Activated T-helper 17 cell treated with anti-CD3 and anti-CD28 coated beads, Interleukin-2, amount 50 U/mL, for 72 hours (primary cell): ENCODE results near the gene SRD5A1. TPM values are rescaled to one million over a fixed set of nuclear protein-coding genes. Genes with fewer than 3 reads are reported as not detected.
"Not testable (repeated sequence)": the region's sequence is repeated elsewhere in the genome, so short reads cannot be mapped to it uniquely, and the experiment has no call there.

Experiments used
- ATAC-seq: fragments of 150-1000 bp; cut with Tn5 transposase; replicated peaks from 2 replicates; pipeline ENCODE4 v1.10.0; 2021; ENCODE audit warnings: mild to moderate bottlenecking, moderate library complexity
- H3K27ac Mint-ChIP-seq: one replicate; pipeline ENCODE4 v1.8.0; 2022; ENCODE audit warnings: mixed read lengths
- H3K27me3 Mint-ChIP-seq: one replicate; pipeline ENCODE4 v1.8.0; 2022; ENCODE audit warnings: mixed read lengths
- H3K36me3 Mint-ChIP-seq: one replicate; pipeline ENCODE4 v1.8.0; 2022; ENCODE audit warnings: low read depth, mild to moderate bottlenecking, mixed read lengths
- H3K4me1 Mint-ChIP-seq: one replicate; pipeline ENCODE4 v1.8.0; 2022; ENCODE audit warnings: mixed read lengths
- H3K4me3 Mint-ChIP-seq: one replicate; pipeline ENCODE4 v1.8.0; 2022; ENCODE audit warnings: mild to moderate bottlenecking, mixed read lengths
- H3K9me3 Mint-ChIP-seq: one replicate; pipeline ENCODE4 v1.8.0; 2022; ENCODE audit warnings: mixed read lengths
- total RNA-seq, 2 donors: library from RNA; stranded (reverse); gene quantifications; one replicate each; pipeline ENCODE4 v1.2.3, GENCODE V29; 2022

SRD5A1 gene
- total RNA-seq, 2 donors from 2014 or later: 8.3 to 10.0 TPM

- H3K27ac Mint-ChIP-seq, ATAC-seq, H3K9me3 Mint-ChIP-seq, H3K4me1 Mint-ChIP-seq, H3K27me3 Mint-ChIP-seq, H3K4me3 Mint-ChIP-seq, H3K36me3 Mint-ChIP-seq: not testable (repeated sequence)
Observed at GRCh38 chr5:6645571-6646362, 12.5 kb downstream of the SRD5A1 start.

DNA sequence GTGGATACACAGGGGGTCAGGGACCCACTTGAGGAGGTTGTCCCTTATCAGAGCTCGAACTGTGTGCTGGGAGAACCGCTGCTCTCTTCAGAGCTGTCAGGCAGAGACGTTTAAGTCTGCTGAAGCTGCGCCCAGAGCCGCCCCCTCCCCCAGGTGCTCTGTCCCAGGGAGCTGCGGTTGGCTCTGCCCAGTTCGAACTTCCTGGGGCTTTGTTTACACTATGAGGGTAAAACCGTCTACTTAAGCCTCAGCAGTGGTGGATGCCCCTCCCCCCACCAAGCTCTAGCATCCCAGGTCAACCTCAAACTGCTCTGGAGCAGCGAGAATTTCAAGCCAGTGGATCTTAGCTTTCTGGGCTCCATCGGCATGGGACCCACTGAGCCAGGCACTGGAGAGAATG lies 15.9 kb downstream of the SRD5A1 start:
- H3K4me1 Mint-ChIP-seq: no peaks in the 10 kb centered on the region
- no peaks in the 10 kb centered on the region for H3K9me3 Mint-ChIP-seq
- no peak for ATAC-seq
- peaks cover 16% of the 10 kb centered on the region for H3K36me3 Mint-ChIP-seq
- H3K4me3 Mint-ChIP-seq: no peak overlapping the region
- no peak overlapping the region for H3K27ac Mint-ChIP-seq
- H3K27me3 Mint-ChIP-seq: no peaks in the 10 kb centered on the region

DNA sequence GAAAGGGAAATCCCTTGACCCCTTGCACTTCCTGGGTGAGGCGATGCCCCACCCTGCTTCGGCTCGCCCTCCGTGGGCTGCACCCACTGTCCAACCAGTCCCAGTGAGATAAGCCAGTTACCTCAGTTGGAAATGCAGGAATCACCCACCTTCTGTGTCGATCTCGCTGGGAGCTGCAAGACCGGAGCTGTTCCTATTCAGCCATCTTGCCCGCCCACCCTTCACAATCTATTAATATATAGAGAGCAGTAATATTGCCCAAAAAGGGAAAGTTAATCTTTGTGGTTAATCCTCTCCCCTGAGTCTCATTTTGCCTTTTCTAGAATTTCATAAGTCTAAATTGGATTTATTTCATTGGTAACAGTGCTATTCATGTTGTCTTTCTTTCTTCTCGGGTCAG lies 16.4 kb downstream of the SRD5A1 start:
- ATAC-seq: no peak
- Mint-ChIP-seq H3K36me3 (peaks cover 17% of the 10 kb centered on the region), H3K4me1 (no peaks in the 10 kb centered on the region), H3K9me3 (no peaks in the 10 kb centered on the region), H3K27me3 (no peaks in the 10 kb centered on the region), H3K4me3 (no peak overlapping the region), H3K27ac (no peak overlapping the region)

DNA sequence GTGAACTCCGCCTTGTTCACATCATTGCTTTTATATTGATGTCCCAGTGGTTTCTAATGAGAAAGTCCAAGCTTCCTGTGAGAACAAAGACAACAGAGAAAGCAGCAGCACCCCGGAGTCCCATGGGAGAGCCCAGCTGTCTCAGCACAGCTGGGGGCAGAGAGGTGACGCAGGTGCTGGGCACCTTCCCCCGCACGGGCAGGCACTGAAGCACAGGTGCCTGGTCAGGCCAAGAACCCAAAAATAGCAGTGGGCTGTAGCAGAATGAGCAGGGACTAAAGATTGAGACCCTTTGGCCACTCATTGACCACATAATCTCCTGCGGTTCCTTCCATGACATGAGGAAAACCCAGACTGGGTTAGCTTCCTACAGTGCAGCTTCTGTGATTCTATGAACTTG lies 18.8 kb downstream of the SRD5A1 start:
- H3K36me3 Mint-ChIP-seq: peaks cover 36% of the 10 kb centered on the region
- ATAC-seq: no peak
- no peaks in the 10 kb centered on the region for H3K27me3 Mint-ChIP-seq
- H3K27ac Mint-ChIP-seq: no peak overlapping the region
- no peaks in the 10 kb centered on the region for H3K4me1 Mint-ChIP-seq
- H3K4me3 Mint-ChIP-seq: no peak overlapping the region
- peaks cover 10% of the 10 kb centered on the region for H3K9me3 Mint-ChIP-seq

- H3K4me3 Mint-ChIP-seq: no peak overlapping the region
- peaks cover 10% of the 10 kb centered on the region for H3K9me3 Mint-ChIP-seq
- no peaks in the 10 kb centered on the region for H3K4me1 Mint-ChIP-seq
- no peak overlapping the region for H3K27ac Mint-ChIP-seq
- H3K36me3 Mint-ChIP-seq: peaks cover 54% of the 10 kb centered on the region
- no peaks in the 10 kb centered on the region for H3K27me3 Mint-ChIP-seq
- no peak for ATAC-seq
Observed at GRCh38 chr5:6655432-6655831, 22.2 kb downstream of the SRD5A1 start.

DNA sequence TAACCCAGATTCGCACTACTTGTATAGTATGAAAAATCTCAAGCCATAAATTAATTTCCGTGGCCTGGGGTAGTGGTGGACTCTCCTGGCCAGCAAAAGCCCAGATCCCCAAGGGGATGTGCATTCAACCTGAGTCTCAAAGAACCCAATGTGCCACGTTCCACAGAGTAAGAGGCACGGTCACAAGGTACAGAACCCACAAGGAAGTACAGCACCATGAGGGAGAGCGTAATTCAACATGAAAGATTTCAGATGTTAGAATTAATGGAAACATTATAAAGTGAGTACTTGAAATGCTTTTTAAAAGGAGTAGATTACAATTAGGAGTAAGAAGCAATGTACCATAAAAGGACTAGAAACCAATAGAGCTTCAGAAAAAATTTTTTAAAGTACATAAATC lies 23.4 kb downstream of the SRD5A1 start:
- H3K27me3 Mint-ChIP-seq: no peaks in the 10 kb centered on the region
- H3K27ac Mint-ChIP-seq: no peak overlapping the region
- H3K9me3 Mint-ChIP-seq: peaks cover 10% of the 10 kb centered on the region
- no peak for ATAC-seq
- H3K4me3 Mint-ChIP-seq: no peak overlapping the region
- H3K4me1 Mint-ChIP-seq: no peaks in the 10 kb centered on the region
- peaks cover 54% of the 10 kb centered on the region for H3K36me3 Mint-ChIP-seq

GRCh38 chr5:6659941-6660684 lies 26.9 kb downstream of the SRD5A1 start:
- no peak overlapping the region for H3K27ac Mint-ChIP-seq
- peaks cover 37% of the 10 kb centered on the region for H3K36me3 Mint-ChIP-seq
- H3K4me3 Mint-ChIP-seq: no peak overlapping the region
- H3K27me3 Mint-ChIP-seq: no peaks in the 10 kb centered on the region
- no peaks in the 10 kb centered on the region for H3K4me1 Mint-ChIP-seq
- no peak for ATAC-seq
- peaks cover 10% of the 10 kb centered on the region for H3K9me3 Mint-ChIP-seq

DNA sequence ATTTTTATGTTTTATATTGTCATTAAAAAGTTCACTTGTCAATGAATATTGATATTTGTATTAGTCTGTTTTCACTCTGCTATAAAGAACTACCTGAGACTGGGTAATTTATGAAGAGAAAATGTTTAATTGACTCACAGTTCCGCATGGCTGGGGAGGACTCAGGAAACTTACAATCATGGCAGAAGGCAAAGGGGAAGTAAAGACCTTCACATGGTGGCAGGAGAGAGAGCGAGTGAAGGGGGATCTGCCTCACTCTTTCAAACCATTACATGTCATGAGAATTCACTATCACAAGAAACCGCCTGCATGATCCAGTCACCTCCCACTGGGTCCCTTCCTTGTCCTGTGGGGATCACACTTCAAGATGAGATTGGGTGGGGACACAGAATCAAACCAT lies 27.4 kb downstream of the SRD5A1 start:
- Mint-ChIP-seq H3K36me3 (peaks cover 31% of the 10 kb centered on the region), H3K4me3 (no peak overlapping the region), H3K4me1 (no peaks in the 10 kb centered on the region), H3K27me3 (no peaks in the 10 kb centered on the region), H3K27ac (no peak overlapping the region), H3K9me3 (peaks cover 10% of the 10 kb centered on the region)
- no peak for ATAC-seq

DNA sequence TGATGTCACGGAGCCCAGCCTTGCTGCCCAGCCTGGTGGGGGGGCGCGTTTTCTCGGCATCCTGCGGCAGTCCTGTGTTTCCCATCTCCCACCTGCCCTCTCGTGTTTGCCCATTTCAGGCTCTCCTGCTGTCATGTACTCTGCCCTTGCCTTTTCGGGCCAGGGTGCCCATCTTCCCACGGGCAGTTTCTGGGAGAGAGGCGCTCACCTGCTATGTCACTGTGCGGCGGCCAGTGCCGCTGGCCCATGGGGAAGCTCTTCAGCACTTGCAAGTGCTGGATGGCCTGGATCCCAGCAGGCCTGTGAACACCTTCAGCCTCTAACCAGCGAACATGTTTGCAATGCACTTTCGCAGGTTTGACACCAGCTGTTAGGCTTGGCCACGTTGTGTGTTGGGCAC lies 33.5 kb downstream of the SRD5A1 start:
- H3K27me3 Mint-ChIP-seq: no peaks in the 10 kb centered on the region
- no peak overlapping the region for H3K4me3 Mint-ChIP-seq
- H3K4me1 Mint-ChIP-seq: no peaks in the 10 kb centered on the region
- no peak for ATAC-seq
- H3K36me3 Mint-ChIP-seq: peaks cover 6% of the 10 kb centered on the region
- peaks cover 3% of the 10 kb centered on the region for H3K9me3 Mint-ChIP-seq
- no peak overlapping the region for H3K27ac Mint-ChIP-seq

DNA sequence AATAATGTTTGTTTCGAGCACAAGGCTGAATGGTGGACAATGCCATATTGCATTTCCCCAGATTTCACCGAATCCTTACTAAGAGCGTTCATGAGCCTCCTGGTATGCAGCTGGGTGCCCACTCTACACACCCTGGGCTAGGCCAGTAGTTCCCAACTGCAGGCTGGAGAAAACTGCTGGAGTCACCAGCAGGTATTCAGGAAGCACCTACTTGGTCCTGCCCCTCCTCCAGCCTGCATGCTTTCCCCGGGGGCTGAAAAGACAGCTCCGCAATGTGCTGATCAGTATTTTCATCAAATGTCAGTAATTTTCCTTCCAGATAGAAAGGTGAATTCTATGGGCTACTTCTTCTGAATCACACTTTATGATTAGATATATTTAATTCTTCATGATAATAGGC lies 34.4 kb downstream of the SRD5A1 start:
- no peak overlapping the region for H3K4me3 Mint-ChIP-seq
- no peaks in the 10 kb centered on the region for H3K4me1 Mint-ChIP-seq
- no peak overlapping the region for H3K27ac Mint-ChIP-seq
- ATAC-seq: no peak
- peaks cover 3% of the 10 kb centered on the region for H3K9me3 Mint-ChIP-seq
- H3K36me3 Mint-ChIP-seq: peaks cover 6% of the 10 kb centered on the region
- no peaks in the 10 kb centered on the region for H3K27me3 Mint-ChIP-seq

- not testable (repeated sequence) for H3K4me1 Mint-ChIP-seq, ATAC-seq, H3K4me3 Mint-ChIP-seq, H3K27me3 Mint-ChIP-seq, H3K9me3 Mint-ChIP-seq, H3K36me3 Mint-ChIP-seq, H3K27ac Mint-ChIP-seq
Observed at GRCh38 chr5:6668717-6669116, 35.5 kb downstream of the SRD5A1 start.

- Mint-ChIP-seq H3K4me3 (no peak overlapping the region), H3K27ac (no peak overlapping the region), H3K9me3 (peaks cover 3% of the 10 kb centered on the region), H3K36me3 (peaks cover 6% of the 10 kb centered on the region), H3K27me3 (no peaks in the 10 kb centered on the region), H3K4me1 (no peaks in the 10 kb centered on the region)
- ATAC-seq: no peak
Observed at GRCh38 chr5:6673031-6673430, 39.8 kb downstream of the SRD5A1 start.

- Mint-ChIP-seq H3K4me3 (no peak overlapping the region), H3K36me3 (peaks cover 6% of the 10 kb centered on the region), H3K4me1 (no peaks in the 10 kb centered on the region), H3K27ac (no peak overlapping the region), H3K27me3 (peaks cover 4% of the 10 kb centered on the region), H3K9me3 (peaks cover 3% of the 10 kb centered on the region)
- no peak for ATAC-seq
Observed at GRCh38 chr5:6673963-6674362, 40.7 kb downstream of the SRD5A1 start.

- Mint-ChIP-seq H3K9me3 (no peaks in the 10 kb centered on the region), H3K27ac (no peak overlapping the region), H3K4me1 (no peaks in the 10 kb centered on the region), H3K4me3 (no peak overlapping the region), H3K36me3 (peaks cover 6% of the 10 kb centered on the region), H3K27me3 (peaks cover 4% of the 10 kb centered on the region)
- ATAC-seq: no peak
Observed at GRCh38 chr5:6674421-6674820, 41.2 kb downstream of the SRD5A1 start.

GRCh38 chr5:6674886-6675285 lies 41.6 kb downstream of the SRD5A1 start:
- Mint-ChIP-seq H3K36me3 (peaks cover 6% of the 10 kb centered on the region), H3K4me1 (no peaks in the 10 kb centered on the region), H3K27ac (no peak overlapping the region), H3K4me3 (no peak overlapping the region), H3K27me3 (peaks cover 4% of the 10 kb centered on the region), H3K9me3 (no peaks in the 10 kb centered on the region)
- no peak for ATAC-seq
